ENCODE measurements around the gene FAM20A. TPM values are rescaled to one million over a fixed set of nuclear protein-coding genes. Genes with fewer than 3 reads are reported as not detected.

The FAM20A gene
- total RNA-seq, 1 donor from 2014 or later = not detected

DNA sequence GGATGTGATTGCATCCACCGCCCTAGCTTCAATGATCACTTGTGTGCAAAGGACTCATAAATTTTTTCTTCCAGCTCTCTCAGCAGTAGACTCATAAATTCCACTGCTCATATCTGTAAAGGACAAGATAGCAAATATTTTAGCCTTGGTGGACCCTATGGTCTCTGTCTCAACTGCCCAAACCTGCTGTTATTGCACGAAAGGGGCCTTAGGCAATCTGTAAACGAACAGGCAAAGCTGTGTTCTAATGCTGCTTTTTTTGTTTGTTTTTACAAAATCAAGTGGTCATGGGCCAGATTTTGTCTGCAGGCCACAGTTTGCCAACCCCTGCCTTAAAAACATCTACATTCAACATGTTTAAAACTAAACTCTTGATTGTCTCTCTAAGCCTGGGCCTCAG is 34.1 kb downstream of the FAM20A start:
- ChIA-PET CTCF (no interaction called here), POLR2A (no interaction called here)
- Mint-ChIP-seq H3K9me3 (no peaks in the 10 kb centered on the region), H3K4me1 (no peaks in the 10 kb centered on the region), H3K4me3 (no peak overlapping the region), H3K27me3 (peaks cover 12% of the 10 kb centered on the region), H3K27ac (no peak overlapping the region), H3K36me3 (ENCODE audit: low read depth) (no peaks in the 10 kb centered on the region)
- ATAC-seq (ENCODE audit: low read depth) = no peak
- no peak for DNase-seq
- TF ChIP-seq, protein P1, sequence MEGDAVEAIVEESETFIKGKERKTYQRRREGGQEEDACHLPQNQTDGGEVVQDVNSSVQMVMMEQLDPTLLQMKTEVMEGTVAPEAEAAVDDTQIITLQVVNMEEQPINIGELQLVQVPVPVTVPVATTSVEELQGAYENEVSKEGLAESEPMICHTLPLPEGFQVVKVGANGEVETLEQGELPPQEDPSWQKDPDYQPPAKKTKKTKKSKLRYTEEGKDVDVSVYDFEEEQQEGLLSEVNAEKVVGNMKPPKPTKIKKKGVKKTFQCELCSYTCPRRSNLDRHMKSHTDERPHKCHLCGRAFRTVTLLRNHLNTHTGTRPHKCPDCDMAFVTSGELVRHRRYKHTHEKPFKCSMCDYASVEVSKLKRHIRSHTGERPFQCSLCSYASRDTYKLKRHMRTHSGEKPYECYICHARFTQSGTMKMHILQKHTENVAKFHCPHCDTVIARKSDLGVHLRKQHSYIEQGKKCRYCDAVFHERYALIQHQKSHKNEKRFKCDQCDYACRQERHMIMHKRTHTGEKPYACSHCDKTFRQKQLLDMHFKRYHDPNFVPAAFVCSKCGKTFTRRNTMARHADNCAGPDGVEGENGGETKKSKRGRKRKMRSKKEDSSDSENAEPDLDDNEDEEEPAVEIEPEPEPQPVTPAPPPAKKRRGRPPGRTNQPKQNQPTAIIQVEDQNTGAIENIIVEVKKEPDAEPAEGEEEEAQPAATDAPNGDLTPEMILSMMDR (IDR thresholded peaks at IDR 0.05) = no peak
- intact Hi-C loops (cut with micrococcal nuclease) = no loop called here

DNA sequence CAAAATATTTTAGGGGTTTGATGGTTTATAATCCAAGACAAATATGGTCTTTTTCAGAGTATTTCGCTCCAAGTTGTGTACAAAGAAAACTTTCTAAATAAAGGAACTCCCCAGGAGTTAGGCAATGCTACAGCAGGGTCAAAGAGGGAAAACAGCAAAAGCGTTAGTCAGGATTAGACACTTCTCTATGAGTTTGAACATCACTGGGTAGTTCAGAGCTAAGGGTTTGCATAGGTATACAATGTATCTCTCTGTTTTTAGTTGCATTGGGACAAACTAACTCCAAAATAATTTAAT is 34.8 kb downstream of the FAM20A start:
- no peaks in the 10 kb centered on the region for H3K4me1 Mint-ChIP-seq
- no peak overlapping the region for H3K27ac Mint-ChIP-seq
- H3K9me3 Mint-ChIP-seq = no peaks in the 10 kb centered on the region
- POLR2A ChIA-PET = no interaction called here
- TF ChIP-seq, protein P1 (IDR thresholded peaks at IDR 0.05) = no peak
- peaks cover 12% of the 10 kb centered on the region for H3K27me3 Mint-ChIP-seq
- no peaks in the 10 kb centered on the region for H3K36me3 Mint-ChIP-seq (ENCODE audit: low read depth)
- CTCF ChIA-PET = no interaction called here
- DNase-seq (no peak), ATAC-seq (ENCODE audit: low read depth) (no peak)
- no peak overlapping the region for H3K4me3 Mint-ChIP-seq
- intact Hi-C loops (cut with micrococcal nuclease) = no loop called here

DNA sequence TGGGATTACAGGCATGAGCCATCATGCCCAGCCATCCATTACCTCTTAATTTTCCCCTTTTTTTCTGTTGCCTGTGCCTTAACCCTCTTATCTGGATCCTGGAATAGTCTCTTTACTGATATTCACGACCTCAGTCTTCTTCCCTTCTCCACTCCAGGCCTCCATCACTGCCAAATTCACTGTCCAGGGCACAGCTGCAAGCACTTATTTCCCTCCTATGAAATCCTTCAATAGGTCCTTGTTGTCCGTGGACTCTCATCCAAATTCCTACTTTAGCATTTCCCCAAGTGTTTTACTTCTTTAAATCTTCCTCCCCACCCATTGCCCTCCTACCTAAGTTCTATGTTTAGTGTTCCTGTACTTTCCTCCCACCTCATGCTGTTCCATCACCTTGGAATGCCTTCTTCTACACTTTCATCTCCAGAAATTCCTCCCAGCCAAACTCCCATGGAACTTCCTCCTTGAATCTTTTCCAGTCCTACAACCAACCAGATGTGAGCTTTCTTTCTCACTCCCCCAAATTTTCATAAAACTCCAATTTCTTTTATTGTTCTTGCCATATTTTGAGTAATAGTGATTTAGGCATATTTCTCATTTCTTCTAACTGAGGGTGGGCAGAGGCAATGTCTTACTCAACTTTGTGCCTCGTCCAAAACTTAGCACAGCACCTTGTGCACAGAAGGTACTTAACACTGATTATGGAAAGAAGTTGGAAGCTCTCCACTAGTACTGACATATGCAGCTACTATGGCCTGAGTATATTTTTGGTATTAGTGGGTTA is 35.3 kb downstream of the FAM20A start:
- H3K27ac Mint-ChIP-seq = no peak overlapping the region
- POLR2A ChIA-PET = no interaction called here
- no peak for DNase-seq

DNA sequence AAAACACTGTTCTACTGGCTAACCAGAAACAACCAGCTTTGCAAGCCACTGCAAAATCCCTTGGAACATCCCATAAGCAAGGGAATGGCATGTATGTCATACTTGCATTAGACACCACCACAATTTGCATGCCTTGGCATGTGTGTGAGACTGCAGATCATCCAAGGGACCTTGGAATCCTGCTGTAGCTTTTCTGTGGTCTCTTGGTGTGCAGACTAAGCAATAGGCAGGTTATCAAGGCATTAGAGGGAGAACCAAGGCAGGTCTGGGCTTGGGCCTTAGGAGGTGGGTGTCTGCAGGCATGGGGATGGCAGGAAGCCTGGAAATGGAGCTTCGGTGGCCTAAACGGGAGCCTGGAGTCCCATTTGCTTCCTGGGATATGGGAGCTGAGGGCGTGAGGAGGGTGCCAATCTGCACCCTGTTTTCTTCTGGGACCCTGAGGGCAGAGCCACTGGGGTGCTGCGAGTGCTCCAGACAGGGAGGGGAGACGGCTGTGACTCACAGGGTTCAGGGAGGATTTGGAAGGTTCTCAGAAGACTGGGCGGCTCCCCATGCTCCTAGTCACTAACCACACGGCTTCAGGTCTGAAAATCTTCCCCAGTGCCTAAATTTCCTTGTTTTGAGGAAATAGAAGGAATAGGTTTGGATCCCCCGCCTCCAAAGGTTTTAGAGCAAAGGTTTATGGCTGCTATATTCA is 36.6 kb downstream of the FAM20A start:
- H3K4me3 Mint-ChIP-seq = no peak overlapping the region
- ATAC-seq (ENCODE audit: low read depth) (no peak), DNase-seq (no peak)
- H3K27ac Mint-ChIP-seq = no peak overlapping the region
- TF ChIP-seq, protein P1 (IDR thresholded peaks at IDR 0.05) = no peak
- no peaks in the 10 kb centered on the region for H3K4me1 Mint-ChIP-seq
- ChIA-PET POLR2A (no interaction called here), CTCF (no interaction called here)
- H3K36me3 Mint-ChIP-seq (ENCODE audit: low read depth) = no peaks in the 10 kb centered on the region
- H3K9me3 Mint-ChIP-seq = no peaks in the 10 kb centered on the region
- H3K27me3 Mint-ChIP-seq = peaks cover 12% of the 10 kb centered on the region
- intact Hi-C loops (cut with micrococcal nuclease) = no loop called here

More for the DNA sequence above, 35.3 kb downstream of the FAM20A start:
- ATAC-seq (ENCODE audit: low read depth) = no peak
- TF ChIP-seq, protein P1 (IDR thresholded peaks at IDR 0.05) = no peak
- Mint-ChIP-seq H3K4me3 (no peak overlapping the region), H3K27me3 (peaks cover 12% of the 10 kb centered on the region), H3K36me3 (ENCODE audit: low read depth) (no peaks in the 10 kb centered on the region), H3K4me1 (no peaks in the 10 kb centered on the region), H3K9me3 (no peaks in the 10 kb centered on the region)
- intact Hi-C loops (cut with micrococcal nuclease) = no loop called here
- CTCF ChIA-PET = no interaction called here

DNA sequence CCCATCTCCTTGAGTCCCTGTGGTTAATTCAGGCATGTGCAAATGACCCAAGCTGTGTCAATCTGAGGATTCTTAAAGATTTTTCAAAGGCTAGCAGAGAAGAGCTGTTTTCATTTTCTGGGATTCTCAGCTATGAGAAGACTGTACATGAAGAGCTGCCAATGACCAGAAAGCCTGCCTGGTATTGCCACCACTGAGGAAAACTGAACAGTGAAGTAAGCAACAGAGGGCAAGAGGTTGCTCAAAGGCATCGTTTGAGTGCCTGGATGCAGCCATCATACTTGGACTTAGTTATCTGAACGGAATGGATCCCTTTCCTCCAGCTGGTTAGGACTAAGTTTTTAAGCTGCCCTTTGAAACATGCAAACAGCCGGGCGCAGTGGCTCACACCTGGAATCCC is 38.4 kb downstream of the FAM20A start:
- ChIA-PET CTCF (no interaction called here), POLR2A (interaction anchor here (0.7 kb wide), 1 partner anchor 10 kb away, joined by 5 read pairs; no protein-coding TSS in a partner anchor)
- H3K4me1 Mint-ChIP-seq = no peaks in the 10 kb centered on the region
- H3K36me3 Mint-ChIP-seq (ENCODE audit: low read depth) = no peaks in the 10 kb centered on the region
- H3K9me3 Mint-ChIP-seq = no peaks in the 10 kb centered on the region
- H3K27me3 Mint-ChIP-seq = peaks cover 12% of the 10 kb centered on the region
- H3K27ac Mint-ChIP-seq = no peak overlapping the region
- intact Hi-C loops (cut with micrococcal nuclease) = no loop called here
- DNase-seq (no peak), ATAC-seq (ENCODE audit: low read depth) (no peak)
- no peak overlapping the region for H3K4me3 Mint-ChIP-seq
- TF ChIP-seq, protein P1 (IDR thresholded peaks at IDR 0.05) = no peak

All from activated B cell treated with CpG ODN at 0.5 μM for 24 hours (primary cell).